K562 (cell line): Measurements from ENCODE around the gene LOC128125822.

ENCODE experiments used
- BACH1 ChIP-seq: fragments of 200-800 bp; sonication (Bioruptor generic); IDR thresholded peaks from 2 replicates; pipeline ENCODE4 v1.6.1; 2016; ENCODE audit warnings: missing genetic modification characterization, missing compliant biosample characterization
- CEBPG ChIP-seq, 3 experiments: fragments of 200-800 bp in 1 of 3; sonication (Bioruptor generic) in 1 of 3; sonication (generic) in 1 of 3; formaldehyde crosslinking in 1 of 3; IDR thresholded peaks in 2 of 3; conservative IDR thresholded peaks in 1 of 3; 2 replicates each; pipeline versions ENCODE4 v1.6.1 to v1.8.0; 2016 to 2022; ENCODE audit warnings: missing compliant biosample characterization in 2 of 3, missing genetic modification characterization in 2 of 3, mild to moderate bottlenecking in 1 of 3, missing genetic modification reagents in 1 of 3
- CEBPZ ChIP-seq: fragments of 150-350 bp; IDR thresholded peaks from 2 replicates; pipeline ENCODE4 v1.6.1; 2014; ENCODE audit warnings: low read depth, mild to moderate bottlenecking, low read length, borderline replicate concordance
- CHCHD3 ChIP-seq: fragments of 250-450 bp; sonication (Bioruptor Pico); IDR thresholded peaks from 2 replicates; pipeline ENCODE4 v2.1.2; 2022; ENCODE audit warnings: mild to moderate bottlenecking
- DNMT1 ChIP-seq: fragments of 450-650 bp; IDR thresholded peaks from 2 replicates; pipeline ENCODE4 v1.6.1; 2016; ENCODE audit warnings: antibody characterized with exemption, mild to moderate bottlenecking
- GABPB2 ChIP-seq: fragments of 250-450 bp; sonication (Bioruptor Pico); conservative IDR thresholded peaks from 2 replicates; pipeline ENCODE4 v1.5.1; 2021; ENCODE audit warnings: mild to moderate bottlenecking
- GMEB1 ChIP-seq: fragments of 250-450 bp; sonication (Bioruptor Pico); IDR thresholded peaks from 2 replicates; pipeline ENCODE4 v1.4.0; 2020; ENCODE audit warnings: mild to moderate bottlenecking
- HDAC1 ChIP-seq, 2 experiments: fragments of 450-650 bp; IDR thresholded peaks; 2 replicates each; pipeline ENCODE4 v1.6.1; 2016 to 2017; ENCODE audit warnings: inconsistent platforms in 1 of 2, mild to moderate bottlenecking in 1 of 2, moderate library complexity in 1 of 2
- HDGF ChIP-seq: fragments of 450-650 bp; IDR thresholded peaks from 2 replicates; pipeline ENCODE4 v1.6.1; 2016
- MAFF ChIP-seq: IDR thresholded peaks from 2 replicates; pipeline ENCODE4 v1.6.1; 2012; ENCODE audit warnings: low read length, improper control_type of control experiment
- NUFIP1 ChIP-seq: fragments of 450-650 bp; IDR thresholded peaks from 2 replicates; pipeline ENCODE4 v1.6.1; 2018; ENCODE audit not compliant: partially characterized antibody
- PKNOX1 ChIP-seq: fragments of 450-650 bp; IDR thresholded peaks from 2 replicates; pipeline ENCODE4 v1.6.1; 2016
- POLR2A ChIP-seq: fragments of 450-650 bp; conservative IDR thresholded peaks from 2 replicates; pipeline ENCODE4 v1.6.1; 2016
- POU5F1 ChIP-seq: fragments of 150-350 bp; IDR thresholded peaks from 2 replicates; pipeline ENCODE4 v1.6.1; 2014; ENCODE audit warnings: borderline replicate concordance, low read length, low read depth, mild to moderate bottlenecking; ENCODE audit not compliant: partially characterized antibody
- PPARD ChIP-seq: fragments of 250-450 bp; sonication (Bioruptor Pico); IDR thresholded peaks from 2 replicates; pipeline ENCODE4 v1.8.0; 2022; ENCODE audit warnings: inconsistent platforms, mild to moderate bottlenecking, moderate library complexity
- TAF7 ChIP-seq: fragments of 450-650 bp; IDR thresholded peaks from 2 replicates; pipeline ENCODE4 v1.6.1; 2016; ENCODE audit warnings: missing genetic modification characterization, missing compliant biosample characterization
- ZHX1 ChIP-seq: fragments of 150-350 bp; conservative IDR thresholded peaks from 2 replicates; pipeline ENCODE4 v1.6.1; 2014; ENCODE audit warnings: low read length
- ZNF24 ChIP-seq: fragments of 450-650 bp; IDR thresholded peaks from 2 replicates; pipeline ENCODE4 v1.6.1; 2016
- ZNF75A ChIP-seq: fragments of 450-650 bp; formaldehyde crosslinking; IDR thresholded peaks from 2 replicates; pipeline ENCODE4 v1.4.0; 2020; ENCODE audit warnings: mild to moderate bottlenecking
- TF ChIP-seq, protein P1 (sequence below): fragments of 250-450 bp; sonication (Bioruptor Pico); IDR thresholded peaks from 2 replicates; pipeline ENCODE4 v1.6.1; 2021; ENCODE audit warnings: mild to moderate bottlenecking

LOC128125822 gene

GRCh38 chr6:63572044-63572746 is at the start of gene LOC128125822, which contains the start of gene PTP4A1 (continued):
- TF ChIP-seq CEBPZ (no peak), POLR2A (peak; percentile 93), CHCHD3 (no peak), ZNF75A (0 out of 2 replicates have a peak, but pooled peaks have one; percentile 10), ZNF24 (no peak), HDGF (no peak), PPARD (no peak), MAFF (no peak), NUFIP1 (no peak), DNMT1 (no peak), ZHX1 (no peak), BACH1 (tag) (no peak), GMEB1 (CRISPR knock-in tag) (peak; percentile 80), TAF7 (0 out of 2 replicates have a peak, but pooled peaks have one; percentile 37), HDAC1 (IDR thresholded peaks at IDR 0.05) (no peak), CEBPG (CRISPR knock-in tag; IDR thresholded peaks at IDR 0.05) (peak; percentile 43), CEBPG (tag; conservative IDR thresholded peaks at IDR 0.05 in 1 of 2, IDR thresholded peaks at IDR 0.05 in 1 of 2) (peak; percentile 12 to 32; a peak in 1 of 4 replicates), GABPB2 (CRISPR knock-in tag) (no peak), PKNOX1 (peak; percentile 88), POU5F1 (no peak)
- TF ChIP-seq, protein P1, sequence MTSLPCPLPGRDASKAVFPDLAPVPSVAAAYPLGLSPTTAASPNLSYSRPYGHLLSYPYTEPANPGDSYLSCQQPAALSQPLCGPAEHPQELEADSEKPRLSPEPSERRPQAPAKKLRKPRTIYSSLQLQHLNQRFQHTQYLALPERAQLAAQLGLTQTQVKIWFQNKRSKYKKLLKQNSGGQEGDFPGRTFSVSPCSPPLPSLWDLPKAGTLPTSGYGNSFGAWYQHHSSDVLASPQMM (CRISPR knock-in tag): no peak
